ENCODE results near the gene ZNF385B.
A peak's percentile ranks its signal among the peaks of the same experiment; 100 is the strongest.
"Not testable (repeated sequence)": the region's sequence is repeated elsewhere in the genome, so short reads cannot be mapped to it uniquely, and the experiment has no call there.

The ZNF385B gene

GRCh38 chr2:179861416-179862067, at the start of gene ZNF385B:
Gene ZNF385B, minus strand, starts transcription at chr2:179861612.
- FAIRE-seq: no peak
- DNase-seq (ENCODE audit: insufficient read length, low spot score): peak; percentile 9

GRCh38 chr2:179910735-179911113, 49.3 kb upstream of the ZNF385B start:
- no peak for FAIRE-seq
- DNase-seq (ENCODE audit: insufficient read length, low spot score): no peak

GRCh38 chr2:179909845-179910734, 48.7 kb upstream of the ZNF385B start:
- FAIRE-seq: no peak

GRCh38 chr2:179900655-179901054, 39.2 kb upstream of the ZNF385B start:
- FAIRE-seq: no peak

More at GRCh38 chr2:179909845-179910734, 48.7 kb upstream of the ZNF385B start:
- no peak for DNase-seq (ENCODE audit: insufficient read length, low spot score)

GRCh38 chr2:179899666-179900065, 38.3 kb upstream of the ZNF385B start:
- no peak for DNase-seq (ENCODE audit: insufficient read length, low spot score)
- no peak for FAIRE-seq

More at GRCh38 chr2:179900655-179901054, 39.2 kb upstream of the ZNF385B start:
- no peak for DNase-seq (ENCODE audit: insufficient read length, low spot score)

GRCh38 chr2:179898873-179899272, 37.5 kb upstream of the ZNF385B start:
- FAIRE-seq: no peak

GRCh38 chr2:179893616-179894015, 32.2 kb upstream of the ZNF385B start:
- DNase-seq (ENCODE audit: insufficient read length, low spot score) (no peak), FAIRE-seq (no peak)

More at GRCh38 chr2:179898873-179899272, 37.5 kb upstream of the ZNF385B start:
- no peak for DNase-seq (ENCODE audit: insufficient read length, low spot score)

- no peak for FAIRE-seq
- DNase-seq (ENCODE audit: insufficient read length, low spot score): no peak
Observed at GRCh38 chr2:179891237-179891636, 29.8 kb upstream of the ZNF385B start.

- no peak for FAIRE-seq
Observed at GRCh38 chr2:179890666-179891065, 29.3 kb upstream of the ZNF385B start.

GRCh38 chr2:179888642-179889041, 27.2 kb upstream of the ZNF385B start:
- DNase-seq (ENCODE audit: insufficient read length, low spot score); FAIRE-seq: not testable (repeated sequence)

More at GRCh38 chr2:179890666-179891065, 29.3 kb upstream of the ZNF385B start:
- DNase-seq (ENCODE audit: insufficient read length, low spot score): no peak

GRCh38 chr2:179884193-179884592, 22.8 kb upstream of the ZNF385B start:
- FAIRE-seq: no peak

GRCh38 chr2:179882851-179883806, 21.7 kb upstream of the ZNF385B start:
- DNase-seq (ENCODE audit: insufficient read length, low spot score): no peak
- FAIRE-seq: no peak

More at GRCh38 chr2:179884193-179884592, 22.8 kb upstream of the ZNF385B start:
- no peak for DNase-seq (ENCODE audit: insufficient read length, low spot score)

- FAIRE-seq (no peak), DNase-seq (ENCODE audit: insufficient read length, low spot score) (no peak)
Observed at GRCh38 chr2:179877601-179878364, 16.4 kb upstream of the ZNF385B start.

GRCh38 chr2:179876266-179876665, 14.9 kb upstream of the ZNF385B start:
- FAIRE-seq (no peak), DNase-seq (ENCODE audit: insufficient read length, low spot score) (no peak)

- FAIRE-seq (no peak), DNase-seq (ENCODE audit: insufficient read length, low spot score) (no peak)
Observed at GRCh38 chr2:179875864-179876263, 14.5 kb upstream of the ZNF385B start.

GRCh38 chr2:179862898-179863458, 1.6 kb upstream of the ZNF385B start:
- FAIRE-seq (no peak), DNase-seq (ENCODE audit: insufficient read length, low spot score) (no peak)

GRCh38 chr2:179861027-179861415, 391 bp downstream of the ZNF385B start:
- no peak for FAIRE-seq
- DNase-seq (ENCODE audit: insufficient read length, low spot score): peak; percentile 6

GRCh38 chr2:179860255-179861026, 971 bp downstream of the ZNF385B start:
- peak; percentile 14 for DNase-seq (ENCODE audit: insufficient read length, low spot score)
- no peak for FAIRE-seq

GRCh38 chr2:179859523-179859922, 1.9 kb downstream of the ZNF385B start:
- DNase-seq (ENCODE audit: insufficient read length, low spot score) (no peak), FAIRE-seq (no peak)
